K562 (cell line): ENCODE results near the gene ABCG5. TPM values are rescaled to one million over a fixed set of nuclear protein-coding genes. Genes with fewer than 3 reads are reported as not detected.

Source experiments
- ATAC-seq: fragments of 200-7000 bp; cut with Tn5 transposase; 3 replicates; pipeline ENCODE4 v1.9.1; 2020; ENCODE audit warnings: moderate library complexity
- BruUV-seq: library from RNA; stranded (reverse); fragments of 400-500 nt; replicated peaks from 2 replicates; lab custom pipeline; 2021; lab: Mats Ljungman, UMichigan
- CTCF ChIA-PET: fragments of 300-600 bp; formaldehyde crosslinking; extraction: SDS; loops from one replicate; lab custom pipeline; 2021; ENCODE audit warnings: low intra/inter-chr PET ratio; lab: Yijun Ruan, JAX
- POLR2A ChIA-PET: fragments of 300-600, 350-650 bp; sonication (Branson Sonifier 250); formaldehyde crosslinking; extraction: SDS; loops from one replicate; lab custom pipeline; 2021; ENCODE audit warnings: antibody characterized with exemption, inconsistent platforms; lab: Yijun Ruan, JAX
- DNase-seq, 4 experiments: peaks; one replicate each; pipeline versions ENCODE4 v3.0.0 to v3.0.0-alpha.2; 2011 to 2018; ENCODE audit warnings: low spot score in 3 of 4, mixed read lengths in 3 of 4; ENCODE audit errors: extremely low read depth in 1 of 4
- FAIRE-seq: peaks from 2 replicates; lab custom pipeline; 2011; peaks lifted over from hg19 to GRCh38; lab: Jason Lieb, UNC
- H2AFZ ChIP-seq: 2 replicates; pipeline ENCODE4 v1.6.0; 2011; ENCODE audit warnings: low read depth, low read length, control low read depth, inconsistent platforms
- H3K27ac ChIP-seq: fragments of 200-600 bp; 3 replicates; pipeline ENCODE4 v1.8.0; 2011; ENCODE audit warnings: low read depth, mild to moderate bottlenecking, control low read depth, inconsistent platforms, low read length, moderate library complexity, mixed read lengths; ENCODE audit errors: extremely low read depth
- H3K27me3 ChIP-seq, 2 experiments: fragments of 300-600 bp in 1 of 2; 2 replicates in 1 of 2; 3 replicates in 1 of 2; pipeline versions ENCODE4 v1.6.0 to v1.8.0; 2011; ENCODE audit warnings: inconsistent platforms in 2 of 2, low read length in 2 of 2, mild to moderate bottlenecking in 1 of 2, mixed read lengths in 1 of 2, moderate library complexity in 1 of 2; ENCODE audit not compliant: control insufficient read depth in 2 of 2, insufficient read depth in 2 of 2
- H3K36me3 ChIP-seq: fragments of 300-600 bp; 3 replicates; pipeline ENCODE4 v1.8.0; 2011; ENCODE audit warnings: mild to moderate bottlenecking, low read length, inconsistent platforms; ENCODE audit not compliant: control insufficient read depth, insufficient read depth
- H3K4me1 ChIP-seq, 2 experiments: fragments of 200-600 bp in 1 of 2; replicated peaks in 1 of 2; 2 replicates in 1 of 2; 3 replicates in 1 of 2; pipeline versions ENCODE4 v1.5.1 to v1.8.0; 2011; ENCODE audit warnings: inconsistent platforms in 2 of 2, low read length in 2 of 2, mild to moderate bottlenecking in 1 of 2, mixed read lengths in 1 of 2, moderate library complexity in 1 of 2; ENCODE audit not compliant: control insufficient read depth in 2 of 2, insufficient read depth in 2 of 2
- H3K4me2 ChIP-seq: 2 replicates; pipeline ENCODE4 v1.6.1; 2011; ENCODE audit warnings: low read length, control low read depth, inconsistent platforms, mixed read lengths; ENCODE audit not compliant: insufficient read depth
- H3K4me3 ChIP-seq: fragments of 200-600 bp; sonication (generic), shearing (Covaris generic); 2 replicates; pipeline ENCODE4 v1.5.1; 2016; ENCODE audit warnings: control low read depth, inconsistent platforms
- H3K79me2 ChIP-seq: fragments of 200-600 bp; 3 replicates; pipeline ENCODE4 v1.8.0; 2011; ENCODE audit warnings: low read length, inconsistent platforms; ENCODE audit not compliant: control insufficient read depth, insufficient read depth
- H3K9ac ChIP-seq, 2 experiments: 2 replicates each; pipeline versions ENCODE4 v1.6.0 to v1.6.1; 2011; ENCODE audit warnings: low read depth in 2 of 2, low read length in 2 of 2, control low read depth in 1 of 2, inconsistent platforms in 1 of 2, mild to moderate bottlenecking in 1 of 2, mixed read lengths in 1 of 2; ENCODE audit not compliant: insufficient read depth in 1 of 2
- H3K9me1 ChIP-seq: one replicate; pipeline ENCODE4 v1.6.0; 2011; ENCODE audit warnings: inconsistent platforms, mild to moderate bottlenecking, low read length, moderate library complexity; ENCODE audit not compliant: control insufficient read depth, insufficient read depth
- H3K9me3 ChIP-seq: replicated peaks from 2 replicates; pipeline ENCODE4 v1.5.1; 2011; ENCODE audit warnings: low read depth, low read length, inconsistent platforms; ENCODE audit not compliant: control insufficient read depth, insufficient read depth
- H4K20me1 ChIP-seq: replicated peaks from 2 replicates; pipeline ENCODE4 v1.6.1; 2011; ENCODE audit warnings: low read length, inconsistent platforms, mixed read lengths; ENCODE audit not compliant: control insufficient read depth, insufficient read depth
- CC2D1A ChIP-seq: fragments of 450-650 bp; IDR thresholded peaks from 2 replicates; pipeline ENCODE4 v1.6.1; 2017; ENCODE audit warnings: mild to moderate bottlenecking
- E2F3 ChIP-seq: fragments of 250-450 bp; sonication (Bioruptor Pico); IDR thresholded peaks from 2 replicates; pipeline ENCODE4 v1.4.0; 2020; ENCODE audit warnings: mild to moderate bottlenecking
- MCM7 ChIP-seq, 2 experiments: fragments of 450-650 bp; IDR thresholded peaks; 2 replicates each; pipeline ENCODE4 v1.6.1; 2016 to 2018
- NELFE ChIP-seq: IDR thresholded peaks from 2 replicates; pipeline ENCODE4 v1.6.1; 2011; ENCODE audit warnings: mild to moderate bottlenecking; ENCODE audit not compliant: insufficient read depth, insufficient read length
- NEUROD1 ChIP-seq: fragments of 150-350 bp; IDR thresholded peaks from 2 replicates; pipeline ENCODE4 v1.6.1; 2014; ENCODE audit warnings: borderline replicate concordance, low read length, low read depth; ENCODE audit not compliant: partially characterized antibody
- NR1H2 ChIP-seq: sonication (generic); formaldehyde crosslinking; IDR thresholded peaks from 2 replicates; pipeline ENCODE4 v1.4.0; 2020; ENCODE audit warnings: mild to moderate bottlenecking, missing genetic modification reagents
- POLR2B ChIP-seq: fragments of 450-650 bp; IDR thresholded peaks from 2 replicates; pipeline ENCODE4 v1.6.1; 2018; ENCODE audit warnings: low read depth; ENCODE audit not compliant: partially characterized antibody
- RBM15 ChIP-seq: fragments of 200-400 bp; formaldehyde crosslinking; IDR thresholded peaks from 2 replicates; pipeline ENCODE4 v1.6.1; 2018; ENCODE audit warnings: mild to moderate bottlenecking, low read length, moderate library complexity; ENCODE audit not compliant: insufficient read depth
- SIX5 ChIP-seq, 2 experiments: IDR thresholded peaks; 2 replicates each; pipeline ENCODE4 v1.6.1; 2011; ENCODE audit warnings: low read length in 2 of 2, borderline replicate concordance in 1 of 2, low read depth in 1 of 2, mild to moderate bottlenecking in 1 of 2, moderate library complexity in 1 of 2; ENCODE audit not compliant: insufficient read depth in 1 of 2
- ZNF121 ChIP-seq: sonication (generic); formaldehyde crosslinking; conservative IDR thresholded peaks from 2 replicates; pipeline ENCODE4 v1.8.0; 2022; ENCODE audit warnings: missing genetic modification reagents
- ZNF507 ChIP-seq: conservative IDR thresholded peaks from 2 replicates; pipeline ENCODE4 v1.6.1; 2017; ENCODE audit warnings: missing genetic modification characterization, missing compliant biosample characterization
- WGBS: fragments of 100-300 bp; shearing (Covaris generic); methylation state at CpG from one replicate; pipeline ENCODE4 v1.1.6; 2016; ENCODE audit warnings: low coverage, mixed read lengths; ENCODE audit not compliant: insufficient coverage; ENCODE audit errors: missing lambda C conversion rate; 5-methylcytosine and 5-hydroxymethylcytosine counted together
- in situ Hi-C: fragments of 300-500 bp; cut with MboI; formaldehyde crosslinking; loops from 4 replicates; pipeline ENCODE4 v1.15.0; 2018; ENCODE audit warnings: inconsistent platforms, mixed read lengths
- intact Hi-C: fragments of 100-400 bp; cut with micrococcal nuclease; formaldehyde crosslinking; loops from 2 replicates; pipeline ENCODE4 v1.14.2; 2022
- polyA plus RNA-seq, 8 experiments: library from polyadenylated mRNA; depleted of rRNA in 4 of 8; stranded (reverse) in 5 of 8; unstranded in 3 of 8; fragments of >200 nt; fragmentation: Nextera tagmentation in 2 of 8; fragmentation: Illumina TruSeq in 1 of 8; extraction: Ambion mirVana in 2 of 8; extraction: Trizol in 1 of 8; gene quantifications; 2 replicates each; pipeline versions ENCODE4 v1.2.1 to v1.2.3, GENCODE V29; 2011 to 2014; ENCODE audit warnings: inconsistent platforms in 1 of 8, missing spikeins in 1 of 8
- total RNA-seq, 7 experiments: library from RNA; depleted of rRNA in 6 of 7; stranded (reverse); fragments of >200 nt in 6 of 7; fragmentation: Illumina TruSeq in 2 of 7; extraction: Trizol in 2 of 7; gene quantifications; 2 replicates each; pipeline versions ENCODE4 v1.2.1 to v1.2.3, GENCODE V29; 2011 to 2021; ENCODE audit warnings: low replicate concordance in 1 of 7
- TF ChIP-seq, protein P1 (sequence below): fragments of 200-800 bp; sonication (Bioruptor generic); IDR thresholded peaks from 2 replicates; pipeline ENCODE4 v1.6.1; 2016; ENCODE audit warnings: missing genetic modification characterization, missing compliant biosample characterization

ABCG5 gene
- total and polyA plus RNA-seq, 9 of the 15 experiments (the other 6 are each of a cell fraction or from before 2014, with no cell fraction given): 0.01 TPM; not detected in 7

- Histone ChIP-seq H2AFZ (no peak overlapping the region), H3K27me3 (no peaks in the 10 kb centered on the region), H3K4me1 (no peaks in the 10 kb centered on the region; a peak in 1 of 5 replicates), H3K4me2 (no peak overlapping the region), H4K20me1 (no peaks in the 10 kb centered on the region), H3K9ac (no peak overlapping the region), H3K36me3 (no peaks in the 10 kb centered on the region), H3K4me3 (no peak overlapping the region), H3K9me3 (no peaks in the 10 kb centered on the region), H3K27ac (no peak overlapping the region), H3K9me1 (no peaks in the 10 kb centered on the region), H3K79me2 (no peaks in the 10 kb centered on the region)
- ATAC-seq (no peak), FAIRE-seq (no peak), DNase-seq (no peak)
- no TSS peak for BruUV-seq
- in situ Hi-C loops: no loop called here
- 14% methylated on average over 3 of the region's 3 CpGs for WGBS
- CTCF ChIA-PET: no interaction called here
- POLR2A ChIA-PET: no interaction called here
- intact Hi-C loops: no loop called here
- TF ChIP-seq SIX5 (IDR thresholded peaks at IDR 0.05; ENCODE audit: borderline replicate concordance in 1 of 2, insufficient read depth in 1 of 2, low read depth in 1 of 2, low read length in 2 of 2): no peak
- TF ChIP-seq, protein P1, sequence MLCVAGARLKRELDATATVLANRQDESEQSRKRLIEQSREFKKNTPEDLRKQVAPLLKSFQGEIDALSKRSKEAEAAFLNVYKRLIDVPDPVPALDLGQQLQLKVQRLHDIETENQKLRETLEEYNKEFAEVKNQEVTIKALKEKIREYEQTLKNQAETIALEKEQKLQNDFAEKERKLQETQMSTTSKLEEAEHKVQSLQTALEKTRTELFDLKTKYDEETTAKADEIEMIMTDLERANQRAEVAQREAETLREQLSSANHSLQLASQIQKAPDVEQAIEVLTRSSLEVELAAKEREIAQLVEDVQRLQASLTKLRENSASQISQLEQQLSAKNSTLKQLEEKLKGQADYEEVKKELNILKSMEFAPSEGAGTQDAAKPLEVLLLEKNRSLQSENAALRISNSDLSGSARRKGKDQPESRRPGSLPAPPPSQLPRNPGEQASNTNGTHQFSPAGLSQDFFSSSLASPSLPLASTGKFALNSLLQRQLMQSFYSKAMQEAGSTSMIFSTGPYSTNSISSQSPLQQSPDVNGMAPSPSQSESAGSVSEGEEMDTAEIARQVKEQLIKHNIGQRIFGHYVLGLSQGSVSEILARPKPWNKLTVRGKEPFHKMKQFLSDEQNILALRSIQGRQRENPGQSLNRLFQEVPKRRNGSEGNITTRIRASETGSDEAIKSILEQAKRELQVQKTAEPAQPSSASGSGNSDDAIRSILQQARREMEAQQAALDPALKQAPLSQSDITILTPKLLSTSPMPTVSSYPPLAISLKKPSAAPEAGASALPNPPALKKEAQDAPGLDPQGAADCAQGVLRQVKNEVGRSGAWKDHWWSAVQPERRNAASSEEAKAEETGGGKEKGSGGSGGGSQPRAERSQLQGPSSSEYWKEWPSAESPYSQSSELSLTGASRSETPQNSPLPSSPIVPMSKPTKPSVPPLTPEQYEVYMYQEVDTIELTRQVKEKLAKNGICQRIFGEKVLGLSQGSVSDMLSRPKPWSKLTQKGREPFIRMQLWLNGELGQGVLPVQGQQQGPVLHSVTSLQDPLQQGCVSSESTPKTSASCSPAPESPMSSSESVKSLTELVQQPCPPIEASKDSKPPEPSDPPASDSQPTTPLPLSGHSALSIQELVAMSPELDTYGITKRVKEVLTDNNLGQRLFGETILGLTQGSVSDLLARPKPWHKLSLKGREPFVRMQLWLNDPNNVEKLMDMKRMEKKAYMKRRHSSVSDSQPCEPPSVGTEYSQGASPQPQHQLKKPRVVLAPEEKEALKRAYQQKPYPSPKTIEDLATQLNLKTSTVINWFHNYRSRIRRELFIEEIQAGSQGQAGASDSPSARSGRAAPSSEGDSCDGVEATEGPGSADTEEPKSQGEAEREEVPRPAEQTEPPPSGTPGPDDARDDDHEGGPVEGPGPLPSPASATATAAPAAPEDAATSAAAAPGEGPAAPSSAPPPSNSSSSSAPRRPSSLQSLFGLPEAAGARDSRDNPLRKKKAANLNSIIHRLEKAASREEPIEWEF (CRISPR knock-in tag): no peak
- no peak for TF ChIP-seq ZNF507
- TF ChIP-seq NELFE: no peak
- TF ChIP-seq POLR2B: no peak
- TF ChIP-seq MCM7 (IDR thresholded peaks at IDR 0.05): no peak
- TF ChIP-seq CC2D1A: no peak
- TF ChIP-seq NEUROD1: no peak
- TF ChIP-seq E2F3 (CRISPR knock-in tag): no peak
- no peak for TF ChIP-seq RBM15
- no peak for TF ChIP-seq ZNF121 (CRISPR knock-in tag)
- no peak for TF ChIP-seq NR1H2 (CRISPR knock-in tag)
Observed at GRCh38 chr2:43814711-43815110, 23.9 kb downstream of the ABCG5 start.
